Tibial artery (tissue), 4 donors: Measurements from ENCODE around the gene NAT10.

Experiments used
- DNase-seq, 2 donors: peaks; one replicate each; pipeline ENCODE4 v3.0.0-alpha.2; 2019
- H3K27ac ChIP-seq, 2 donors: fragments of 200-600 bp; sonication (generic) in 1 of 2; 1 replicate in 1 of 2; 2 replicates in 1 of 2; pipeline ENCODE4 v1.5.1; 2018 to 2019; ENCODE audit warnings: mild to moderate bottlenecking in 1 of 2
- H3K27me3 ChIP-seq, 2 donors: fragments of 200-600 bp; sonication (generic) in 1 of 2; one replicate each; pipeline versions ENCODE4 v1.5.1 to v1.6.0; 2016 to 2019
- H3K36me3 ChIP-seq, 3 donors: fragments of 200-600 bp; sonication (generic) in 2 of 3; one replicate each; pipeline ENCODE4 v1.5.1; 2016 to 2019; ENCODE audit warnings: mild to moderate bottlenecking in 2 of 3
- H3K4me1 ChIP-seq, 4 donors: fragments of 200-600 bp; sonication (generic) in 2 of 4; 1 replicate in 3 of 4; 2 replicates in 1 of 4; pipeline ENCODE4 v1.5.1; 2016 to 2019
- H3K4me3 ChIP-seq, 2 donors: fragments of 200-600 bp; sonication (generic) in 1 of 2; 1 replicate in 1 of 2; 2 replicates in 1 of 2; pipeline ENCODE4 v1.5.1; 2018 to 2019; ENCODE audit warnings: mild to moderate bottlenecking in 2 of 2
- H3K9me3 ChIP-seq, 3 donors: fragments of 200-600 bp; sonication (generic) in 1 of 3; one replicate each; pipeline ENCODE4 v1.5.1; 2016 to 2019
- CTCF ChIP-seq, 2 experiments: fragments of 200-600 bp in 1 of 2; fragments of 450-650 bp in 1 of 2; IDR thresholded peaks; one replicate each; pipeline ENCODE4 v1.5.1; 2017 to 2019; ENCODE audit warnings: antibody characterized with exemption in 2 of 2, mild to moderate bottlenecking in 1 of 2, moderate library complexity in 1 of 2
- intact Hi-C: fragments of 100-400 bp; cut with DNase I; formaldehyde crosslinking; loops from one replicate; pipeline ENCODE4 v1.15.0; 2023; ENCODE audit warnings: low total_unique reads

Gene NAT10

DNA sequence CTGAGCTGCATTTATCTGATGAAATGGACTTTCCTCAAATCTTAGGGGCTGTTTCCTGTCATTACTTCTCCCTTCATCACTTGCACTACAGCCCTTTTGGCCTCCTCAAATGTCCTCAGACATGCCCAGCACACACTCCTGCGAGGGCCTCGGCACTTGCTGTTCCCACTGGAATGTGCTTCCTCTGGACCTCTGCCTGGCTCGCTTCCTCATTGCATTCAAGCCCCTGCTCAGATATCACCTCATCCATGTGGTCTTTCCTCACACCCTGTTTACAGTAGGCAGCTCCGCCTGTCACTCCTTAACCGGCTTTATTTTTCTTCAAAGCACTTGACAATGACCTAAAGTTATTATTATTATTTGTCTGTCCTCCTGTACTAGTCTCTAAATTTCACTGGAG, 9.0 kb downstream of the NAT10 start:
- Histone ChIP-seq H3K27ac (no peak overlapping the region), H3K9me3 (no peaks in the 10 kb centered on the region), H3K27me3 (no peaks in the 10 kb centered on the region), H3K4me1 (no peaks in the 10 kb centered on the region), H3K36me3 (peaks cover 89 to 100% (median 92%) of the 10 kb centered on the region in 3 donors), H3K4me3 (no peak overlapping the region)
- no peak for TF ChIP-seq CTCF (IDR thresholded peaks at IDR 0.05)
- DNase-seq, result no peak
- intact Hi-C loops, result loop anchor here (5.0 kb wide), 1 partner anchor 117 kb away; no protein-coding TSS in a partner anchor

GRCh38 chr11:34120651-34121050, 15.2 kb downstream of the NAT10 start:
- DNase-seq, result no peak
- no peak for TF ChIP-seq CTCF (IDR thresholded peaks at IDR 0.05)
- Histone ChIP-seq H3K4me1 (no peaks in the 10 kb centered on the region), H3K36me3 (peaks cover 85 to 100% (median 92%) of the 10 kb centered on the region in 3 donors), H3K27ac (no peak overlapping the region), H3K27me3 (no peaks in the 10 kb centered on the region), H3K4me3 (no peak overlapping the region), H3K9me3 (no peaks in the 10 kb centered on the region)
- intact Hi-C loops, result no loop called here

GRCh38 chr11:34124885-34125668, 19.6 kb downstream of the NAT10 start:
- intact Hi-C loops, result no loop called here
- H3K9me3 ChIP-seq, result no peaks in the 10 kb centered on the region

GRCh38 chr11:34126959-34127848, 21.8 kb downstream of the NAT10 start:
- H3K9me3 ChIP-seq, result no peaks in the 10 kb centered on the region
- no peak overlapping the region for H3K4me3 ChIP-seq
- no peaks in the 10 kb centered on the region for H3K27me3 ChIP-seq
- H3K36me3 ChIP-seq, result peaks cover 84 to 98% (median 95%) of the 10 kb centered on the region in 3 donors
- no peak for TF ChIP-seq CTCF (IDR thresholded peaks at IDR 0.05)
- no peaks in the 10 kb centered on the region for H3K4me1 ChIP-seq
- DNase-seq, result peak in 1 of 2 donors; percentile 33
- H3K27ac ChIP-seq, result no peak overlapping the region
- intact Hi-C loops, result no loop called here

More at GRCh38 chr11:34124885-34125668, 19.6 kb downstream of the NAT10 start:
- Histone ChIP-seq H3K4me1 (no peaks in the 10 kb centered on the region), H3K27me3 (no peaks in the 10 kb centered on the region), H3K27ac (no peak overlapping the region), H3K36me3 (peaks cover 86 to 98% (median 91%) of the 10 kb centered on the region in 3 donors), H3K4me3 (no peak overlapping the region)
- TF ChIP-seq CTCF (IDR thresholded peaks at IDR 0.05), result no peak
- DNase-seq, result no peak

GRCh38 chr11:34128824-34129223, 23.4 kb downstream of the NAT10 start:
- Histone ChIP-seq H3K4me1 (no peaks in the 10 kb centered on the region), H3K9me3 (no peaks in the 10 kb centered on the region), H3K27me3 (no peaks in the 10 kb centered on the region), H3K4me3 (no peak overlapping the region), H3K36me3 (peaks cover 78 to 98% (median 95%) of the 10 kb centered on the region in 3 donors), H3K27ac (no peak overlapping the region)
- TF ChIP-seq CTCF (IDR thresholded peaks at IDR 0.05), result no peak
- intact Hi-C loops, result no loop called here
- DNase-seq, result no peak
